HT-29 (cell line): ENCODE measurements around the gene HOXA1. TPM values are rescaled to one million over a fixed set of nuclear protein-coding genes. Genes with fewer than 3 reads are reported as not detected.
A peak's percentile ranks its signal among the peaks of the same experiment; 100 is the strongest.

Source experiments
- DNase-seq: peaks from one replicate; pipeline ENCODE4 v3.0.0-alpha.2; 2015; ENCODE audit warnings: low spot score
- total RNA-seq: library from RNA; depleted of rRNA; stranded (reverse); fragments of >200 nt; shearing (Covaris generic); gene quantifications from 2 replicates; pipeline ENCODE4 v1.2.3, GENCODE V29; 2014

Gene HOXA1
- total RNA-seq, 1 experiment from 2014 or later = 3.9 TPM

DNA sequence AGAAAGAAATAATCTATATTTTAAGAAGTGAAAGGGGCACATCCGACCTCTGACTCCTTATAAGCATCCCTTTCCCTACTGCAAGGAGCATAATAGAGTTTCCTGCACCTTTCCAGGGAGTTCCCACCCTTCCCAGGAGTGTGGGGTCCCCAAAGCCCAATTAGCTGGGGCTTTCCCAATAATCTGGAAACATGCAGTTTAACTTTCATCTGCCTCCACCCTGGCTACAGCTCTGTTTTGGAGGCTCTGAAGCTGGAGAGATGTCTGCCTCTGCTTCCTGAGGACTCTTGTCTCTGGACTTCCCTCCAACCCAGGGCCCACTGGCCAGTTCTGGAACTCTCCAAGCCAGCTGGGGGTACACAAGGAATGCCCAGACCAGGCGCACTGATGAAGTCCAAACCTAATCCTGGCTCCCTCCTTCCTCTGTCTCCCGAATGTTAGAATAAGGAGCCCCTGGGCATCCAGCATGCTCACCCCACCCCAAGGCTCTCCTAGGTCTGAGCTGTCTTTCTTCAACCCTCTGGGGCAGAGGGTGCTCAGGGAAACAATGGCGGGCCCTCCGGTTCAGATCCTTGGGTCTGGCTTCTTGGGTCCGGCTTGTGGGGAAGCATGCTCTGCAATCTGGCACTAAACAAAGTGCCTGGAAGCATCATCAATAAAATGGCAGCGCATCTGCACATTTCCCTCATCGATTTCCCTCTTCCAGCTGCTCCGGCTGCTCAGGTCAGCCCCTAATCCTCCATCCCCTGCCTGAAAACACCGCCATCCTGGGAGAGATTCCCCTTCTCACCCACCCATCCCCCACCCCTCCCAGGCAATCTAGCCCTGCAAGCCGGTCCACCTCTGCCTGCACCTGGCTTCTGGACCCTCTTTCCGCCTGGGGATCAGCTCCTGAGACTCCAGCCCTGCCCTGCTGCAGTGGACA is 21.4 kb upstream of the HOXA1 start:
- DNase-seq = no peak

DNA sequence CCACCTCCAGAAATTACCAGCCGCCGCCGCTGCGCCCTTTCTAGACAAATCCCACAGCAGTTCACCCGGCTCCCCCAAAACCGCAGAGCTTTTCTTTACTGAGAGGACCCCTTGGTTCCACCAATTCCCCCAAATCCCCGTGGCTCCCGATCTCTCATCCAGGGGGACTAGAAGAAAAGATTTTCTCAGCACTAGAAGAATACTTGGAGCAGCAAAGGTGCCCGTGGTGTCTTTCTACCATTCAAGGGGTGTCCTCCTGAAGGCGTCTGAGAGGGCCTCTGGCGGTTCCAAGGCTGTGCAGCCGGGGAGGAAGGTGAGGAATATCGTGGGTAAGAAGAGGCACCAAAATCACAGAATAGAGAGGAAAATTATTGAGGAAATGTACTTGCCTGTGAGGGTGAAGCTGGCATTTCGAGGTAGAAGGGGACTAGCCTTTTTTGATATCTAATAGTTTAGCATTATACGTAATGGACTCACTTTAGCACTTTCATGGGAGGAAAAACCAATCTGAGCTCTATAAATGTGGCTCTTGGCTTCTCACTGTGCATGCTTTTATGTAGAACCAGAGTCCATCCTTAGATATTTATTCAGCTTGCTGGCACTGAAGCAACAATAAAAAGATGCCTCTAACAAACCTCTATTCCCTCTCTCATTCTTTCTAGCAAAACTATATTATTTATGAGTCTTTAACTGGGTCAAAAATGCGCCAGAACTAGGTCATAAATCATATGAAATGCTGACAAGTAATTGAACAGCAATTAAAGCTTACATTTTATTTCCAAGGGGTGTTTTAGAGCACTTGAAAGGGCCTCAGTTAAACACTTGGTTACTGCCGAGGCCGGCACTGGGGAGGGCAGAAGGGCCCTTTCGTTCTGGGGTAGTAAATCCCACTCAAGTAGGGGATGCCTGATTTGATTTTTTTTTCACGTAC is 20.5 kb upstream of the HOXA1 start:
- DNase-seq = no peak

DNA sequence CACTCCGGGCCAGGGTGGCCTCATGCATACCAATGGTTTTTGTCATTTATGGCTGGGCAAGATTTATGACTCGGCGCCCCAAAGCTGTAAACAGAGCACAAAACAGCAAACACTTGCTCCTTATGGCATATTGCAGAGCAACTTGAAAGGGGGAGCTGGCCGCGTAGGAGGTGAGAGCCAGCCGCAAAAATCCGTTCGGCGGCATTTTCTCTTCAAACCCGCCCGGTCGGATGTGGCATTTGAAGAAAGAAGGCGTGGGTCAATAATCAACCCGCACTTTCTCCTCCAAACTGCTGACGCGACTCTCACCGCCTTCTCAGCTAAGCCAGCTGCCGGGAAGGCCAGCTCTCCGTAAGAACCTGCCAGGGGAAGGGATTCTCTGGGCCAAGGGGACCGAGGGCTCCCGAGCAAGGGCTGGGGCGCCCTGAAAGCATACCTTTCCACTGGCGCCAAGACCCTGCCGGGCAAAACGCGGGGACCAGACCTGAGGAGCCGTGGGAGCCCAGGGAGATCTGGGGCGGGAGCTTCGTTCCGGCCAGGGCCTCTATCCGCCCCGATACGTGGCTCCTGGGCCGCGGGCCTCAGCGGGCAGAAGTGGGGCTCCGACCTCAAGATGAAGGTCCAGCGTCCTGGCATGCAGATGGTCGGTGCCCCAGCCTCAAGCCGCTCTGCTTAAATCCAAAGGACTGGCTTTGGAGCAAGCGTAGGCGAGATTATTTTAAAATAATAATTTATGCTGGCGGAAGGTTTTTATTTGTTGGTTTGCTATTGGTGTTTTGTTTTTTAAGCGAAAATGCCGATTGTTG is 19.6 kb upstream of the HOXA1 start:
- DNase-seq = peak; percentile 98

DNA sequence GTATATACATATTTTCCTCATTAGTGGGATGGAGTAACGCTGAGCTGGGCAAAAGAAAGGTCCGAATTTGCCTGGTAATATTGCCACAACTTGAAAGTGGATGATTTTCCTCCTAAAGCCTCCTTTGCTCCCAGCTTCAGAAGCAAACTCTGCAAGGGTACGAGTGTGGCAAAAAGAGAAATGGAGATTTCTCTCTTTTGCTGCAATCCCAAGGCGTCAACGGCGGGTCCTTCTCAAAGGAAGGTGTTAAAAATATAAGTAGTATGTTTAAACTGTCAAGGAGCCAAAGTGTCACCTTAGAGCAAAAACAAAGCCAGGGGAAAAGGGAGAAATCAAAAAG is 19.1 kb upstream of the HOXA1 start:
- no peak for DNase-seq

DNA sequence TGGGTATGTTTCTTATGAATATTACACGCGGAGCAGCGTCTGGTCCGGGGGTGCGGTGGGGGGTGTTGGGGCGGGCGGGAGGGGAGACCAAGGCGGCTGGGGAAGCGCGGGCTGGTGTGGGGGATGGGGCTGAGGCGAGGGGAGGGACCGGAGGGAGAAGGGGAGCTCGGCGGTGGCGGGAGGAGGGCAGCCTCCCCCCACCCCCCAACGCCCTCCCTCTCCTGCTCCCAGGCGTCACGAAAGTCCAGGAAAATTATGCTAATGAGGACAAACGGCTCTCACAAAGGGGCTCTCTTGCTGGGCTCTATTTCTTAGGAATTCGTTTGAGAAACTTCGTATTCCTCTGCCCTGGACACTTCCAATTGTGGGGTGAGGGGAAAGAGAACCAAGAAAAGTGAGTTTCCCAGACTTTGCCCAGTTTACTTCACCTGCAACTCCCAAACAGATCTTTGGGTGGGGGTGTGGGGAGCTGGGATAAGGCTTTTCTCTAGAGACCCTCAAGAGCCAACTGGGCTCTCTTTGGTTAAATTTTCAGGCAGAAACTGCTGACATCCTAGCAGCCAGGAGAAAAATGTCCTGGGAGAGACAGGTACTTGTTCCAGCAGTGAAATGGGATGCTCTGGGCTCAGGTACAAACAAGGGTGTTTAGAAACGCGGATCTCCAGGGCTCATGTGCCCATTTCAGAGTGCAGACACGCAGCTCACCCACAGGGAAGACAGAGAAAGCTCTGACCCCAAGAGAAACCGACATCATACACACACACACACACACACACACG is 18.4 kb upstream of the HOXA1 start:
- DNase-seq = peak; percentile 84

DNA sequence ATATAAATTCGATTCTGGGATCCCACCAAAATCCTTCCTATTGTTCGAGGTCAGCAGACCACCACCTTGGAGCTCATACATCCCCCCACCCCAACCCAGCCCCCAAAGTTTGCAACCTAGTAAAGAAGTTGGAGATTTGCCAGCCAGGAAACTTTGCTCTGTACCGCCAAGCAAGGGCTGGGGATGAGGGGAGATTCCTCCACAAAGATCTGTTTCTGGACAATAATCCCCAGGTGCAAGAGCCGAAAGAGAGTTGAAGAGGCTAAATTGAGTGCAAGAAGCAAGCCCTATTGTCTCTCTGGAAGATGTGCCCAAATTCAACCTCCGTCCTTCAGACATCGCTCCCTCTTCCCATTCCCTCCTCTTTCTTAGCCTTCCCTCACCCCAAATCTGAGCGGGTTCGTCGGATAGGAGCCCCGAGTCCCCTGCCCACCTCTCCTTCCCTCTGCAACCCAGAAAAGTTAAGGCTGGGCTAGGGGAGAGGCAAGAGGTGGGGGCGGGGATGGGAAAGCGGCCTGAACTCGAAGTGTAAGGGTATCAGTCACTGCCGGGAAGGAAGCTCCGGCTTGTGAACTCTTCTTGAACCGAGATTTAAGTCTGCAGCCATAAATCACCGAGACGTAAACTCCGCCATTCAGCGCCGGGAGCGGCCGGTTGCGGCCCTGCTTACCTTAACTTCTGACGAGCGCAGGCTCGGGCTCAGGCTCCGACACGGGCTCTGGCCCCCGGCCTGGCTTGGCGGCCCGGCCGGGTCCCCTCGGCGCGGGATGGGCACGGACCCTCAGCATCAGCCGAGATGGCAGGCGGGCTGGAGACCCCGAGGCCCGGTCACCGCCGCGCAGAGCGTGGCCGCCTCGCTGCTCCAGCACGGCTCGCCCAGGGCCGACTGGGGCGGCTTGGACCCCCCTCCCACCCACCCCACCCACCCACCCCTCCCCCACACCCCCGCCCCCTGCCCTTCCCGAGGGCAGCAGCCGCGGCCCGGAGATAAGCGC is 17.5 kb upstream of the HOXA1 start:
- peak; percentile 91 for DNase-seq

DNA sequence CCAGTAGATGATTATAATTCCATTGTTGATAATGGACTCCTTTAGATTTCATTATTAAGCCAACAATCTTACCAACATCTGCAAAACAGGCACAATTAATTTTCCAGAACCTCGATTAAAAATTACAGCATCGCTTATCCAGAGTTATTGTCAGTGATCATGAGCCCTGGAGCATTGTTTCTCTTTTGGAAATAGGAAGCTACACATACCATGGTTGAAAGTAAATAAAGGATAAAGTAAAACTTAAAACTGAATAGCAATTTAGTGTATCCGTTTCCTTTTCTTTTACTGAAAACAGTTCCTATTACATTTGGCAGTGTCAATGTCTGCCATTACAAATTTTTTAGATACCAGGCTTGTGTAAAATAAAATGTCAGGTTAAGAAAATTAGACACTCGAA is 16.6 kb upstream of the HOXA1 start:
- DNase-seq = no peak

DNA sequence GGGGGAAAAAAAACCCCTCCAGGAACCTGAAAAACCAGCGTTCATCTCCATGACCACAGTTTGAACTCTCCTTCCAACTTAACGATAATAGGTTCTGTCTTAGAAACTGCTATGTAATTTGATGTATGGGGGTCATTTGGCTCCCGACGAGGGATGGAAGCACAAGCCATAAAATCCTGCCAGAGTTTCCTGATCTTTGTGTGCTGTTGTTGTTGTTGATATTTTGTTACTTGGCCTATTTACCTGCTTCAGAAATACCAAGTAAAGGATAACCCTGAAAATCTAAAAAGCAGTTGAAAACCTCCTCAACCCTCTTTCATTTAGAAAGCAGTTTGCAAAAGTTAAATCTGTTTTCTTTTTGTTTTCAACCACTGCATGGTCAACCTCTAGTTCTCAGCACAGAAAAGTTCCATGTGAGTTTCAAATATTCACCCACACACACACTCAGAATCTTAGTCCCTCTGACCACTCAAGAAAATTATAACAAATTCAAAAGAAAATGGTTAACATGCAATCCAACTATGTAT is 16.0 kb upstream of the HOXA1 start:
- peak; percentile 82 for DNase-seq

DNA sequence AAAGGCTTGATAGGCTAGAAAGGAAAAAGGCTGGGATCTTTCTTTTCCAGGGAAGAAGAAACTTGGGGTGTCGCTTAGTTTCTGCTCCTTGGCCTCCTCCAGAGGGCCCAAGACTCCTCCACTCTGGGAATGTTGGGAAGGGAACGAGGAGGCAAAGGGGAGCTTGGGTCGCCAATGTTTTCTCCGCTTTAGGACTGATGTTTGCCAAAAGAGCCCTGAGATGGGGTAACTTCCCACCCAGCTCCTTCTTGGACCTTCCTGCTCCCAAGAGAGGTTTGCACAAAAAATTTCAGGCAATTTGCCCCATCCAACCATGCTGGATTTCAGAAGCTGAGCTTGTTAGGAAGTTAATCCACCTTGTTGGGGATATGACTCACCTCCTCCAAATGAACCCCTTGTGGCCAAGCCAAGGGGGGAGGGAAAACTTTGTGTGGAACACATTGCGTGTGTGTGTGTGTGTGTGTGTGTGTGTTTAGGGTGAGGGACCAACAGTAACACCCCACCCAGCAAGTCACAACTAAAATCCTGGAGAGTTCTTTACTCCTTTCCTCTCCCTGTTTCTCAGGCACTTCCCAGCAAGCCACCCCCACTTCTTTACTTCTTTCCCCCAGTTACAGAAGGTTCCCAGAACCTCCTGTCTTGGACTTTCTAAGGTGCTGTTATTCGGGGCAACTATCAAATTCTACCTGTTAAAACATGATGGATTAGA is 15.4 kb upstream of the HOXA1 start:
- peak; percentile 83 for DNase-seq

DNA sequence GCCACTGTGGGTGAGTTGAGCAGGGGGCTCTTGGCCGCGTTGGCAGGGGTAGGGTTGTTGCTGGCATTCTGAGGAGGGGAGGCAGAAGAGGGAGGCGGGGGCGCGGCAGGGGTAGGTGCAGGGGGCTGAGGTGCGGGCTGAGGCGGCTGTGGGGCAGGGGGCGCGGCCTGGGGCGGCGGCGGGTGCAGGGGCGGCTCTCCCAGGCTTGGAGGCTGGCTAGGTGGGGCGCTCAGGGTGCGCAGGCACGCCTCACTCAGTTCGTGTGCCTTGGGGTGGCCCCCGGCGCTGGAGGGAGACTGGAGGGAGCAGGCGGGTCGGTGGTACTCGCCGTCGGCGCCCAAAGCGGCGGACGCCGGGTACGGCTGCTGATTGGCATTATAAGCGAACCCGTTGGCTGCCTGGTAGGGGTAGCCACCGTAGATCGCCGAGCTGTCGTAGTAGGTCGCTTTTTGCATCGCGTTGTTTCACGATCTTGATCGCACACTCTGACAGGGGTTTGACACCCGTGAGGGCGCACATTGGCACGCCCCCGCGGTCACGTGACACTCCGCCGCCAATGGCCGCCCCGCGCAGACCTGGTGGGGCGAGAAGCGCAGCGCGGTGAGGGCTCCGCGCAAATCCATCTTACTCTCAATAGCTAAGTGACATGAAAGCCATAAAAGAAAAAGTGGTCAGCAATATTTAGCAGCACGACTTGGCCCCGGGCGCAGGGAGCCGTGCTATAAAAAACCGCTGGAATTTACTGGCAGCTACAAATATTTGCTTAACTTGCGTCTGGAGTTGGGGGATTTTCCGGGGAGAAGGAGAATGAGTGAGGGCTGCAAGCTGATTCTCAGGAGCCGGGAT is 14.6 kb upstream of the HOXA1 start:
- peak; percentile 86 for DNase-seq

DNA sequence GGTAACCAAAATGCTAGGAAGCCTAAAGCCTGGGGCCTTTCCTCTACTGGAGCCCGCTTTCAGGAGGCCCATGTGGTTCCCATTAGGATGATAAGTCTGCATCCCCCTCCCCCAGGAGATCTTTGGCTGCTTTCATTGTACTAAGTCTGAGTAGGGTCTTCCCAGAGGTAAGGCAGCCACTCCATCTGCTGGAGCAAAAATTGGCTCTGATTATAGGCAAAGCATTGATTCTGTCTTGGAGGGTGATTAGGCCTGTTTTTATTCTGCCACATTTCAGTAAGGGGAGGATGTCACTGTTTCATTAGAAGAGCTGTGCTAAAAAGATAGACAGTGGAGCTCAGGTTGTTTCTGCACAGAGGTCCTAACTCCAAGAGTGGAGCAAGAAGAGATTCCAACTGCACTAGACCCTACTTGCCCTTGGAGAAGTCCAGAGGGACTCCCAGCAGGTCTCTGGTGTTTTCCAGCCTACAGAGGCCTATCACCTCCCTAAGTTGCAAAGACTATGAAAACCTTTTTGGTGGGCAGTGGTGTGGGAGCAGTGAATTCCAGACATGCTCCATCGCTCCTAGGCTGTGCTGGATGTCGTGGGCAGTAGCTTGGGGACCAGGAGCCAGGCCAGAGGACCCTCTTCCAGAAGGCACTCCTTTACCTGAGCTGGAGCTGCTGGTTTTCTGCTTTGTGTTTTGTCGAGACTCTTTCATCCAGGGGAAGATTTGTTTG is 13.8 kb upstream of the HOXA1 start:
- DNase-seq = peak; percentile 26

DNA sequence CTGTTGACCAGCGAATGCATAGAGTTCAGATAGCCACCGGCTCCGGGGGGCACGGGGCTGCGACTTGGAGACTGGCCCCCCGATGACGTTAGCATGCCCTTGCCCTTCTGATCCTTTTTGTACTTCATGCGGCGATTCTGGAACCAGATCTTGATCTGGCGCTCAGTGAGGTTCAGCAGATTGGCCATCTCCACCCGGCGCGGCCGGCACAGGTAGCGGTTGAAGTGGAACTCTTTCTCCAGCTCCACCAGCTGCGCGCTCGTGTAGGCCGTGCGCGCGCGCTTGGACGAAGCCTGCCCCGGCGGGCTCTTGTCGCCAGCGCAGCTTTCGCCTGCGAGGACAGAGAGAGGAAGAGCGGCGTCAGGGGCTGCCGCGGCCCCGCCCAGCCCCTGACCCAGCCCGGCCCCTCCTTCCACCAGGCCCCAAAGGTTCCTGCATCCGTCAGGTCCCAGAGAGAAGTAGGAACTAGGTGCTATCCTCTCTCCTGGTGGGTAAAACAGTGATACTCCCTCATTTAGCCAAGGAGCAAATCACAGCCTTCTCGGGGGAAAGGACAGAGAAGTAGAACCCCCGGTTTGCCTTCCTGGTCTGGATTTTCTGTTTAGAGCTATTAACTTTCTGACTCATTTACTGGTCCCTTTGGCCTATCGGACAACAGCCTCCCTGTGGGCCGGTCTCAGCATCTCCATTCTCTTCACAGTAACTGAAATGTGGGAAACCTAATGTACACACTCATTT is 12.8 kb upstream of the HOXA1 start:
- peak; percentile 50 for DNase-seq

DNA sequence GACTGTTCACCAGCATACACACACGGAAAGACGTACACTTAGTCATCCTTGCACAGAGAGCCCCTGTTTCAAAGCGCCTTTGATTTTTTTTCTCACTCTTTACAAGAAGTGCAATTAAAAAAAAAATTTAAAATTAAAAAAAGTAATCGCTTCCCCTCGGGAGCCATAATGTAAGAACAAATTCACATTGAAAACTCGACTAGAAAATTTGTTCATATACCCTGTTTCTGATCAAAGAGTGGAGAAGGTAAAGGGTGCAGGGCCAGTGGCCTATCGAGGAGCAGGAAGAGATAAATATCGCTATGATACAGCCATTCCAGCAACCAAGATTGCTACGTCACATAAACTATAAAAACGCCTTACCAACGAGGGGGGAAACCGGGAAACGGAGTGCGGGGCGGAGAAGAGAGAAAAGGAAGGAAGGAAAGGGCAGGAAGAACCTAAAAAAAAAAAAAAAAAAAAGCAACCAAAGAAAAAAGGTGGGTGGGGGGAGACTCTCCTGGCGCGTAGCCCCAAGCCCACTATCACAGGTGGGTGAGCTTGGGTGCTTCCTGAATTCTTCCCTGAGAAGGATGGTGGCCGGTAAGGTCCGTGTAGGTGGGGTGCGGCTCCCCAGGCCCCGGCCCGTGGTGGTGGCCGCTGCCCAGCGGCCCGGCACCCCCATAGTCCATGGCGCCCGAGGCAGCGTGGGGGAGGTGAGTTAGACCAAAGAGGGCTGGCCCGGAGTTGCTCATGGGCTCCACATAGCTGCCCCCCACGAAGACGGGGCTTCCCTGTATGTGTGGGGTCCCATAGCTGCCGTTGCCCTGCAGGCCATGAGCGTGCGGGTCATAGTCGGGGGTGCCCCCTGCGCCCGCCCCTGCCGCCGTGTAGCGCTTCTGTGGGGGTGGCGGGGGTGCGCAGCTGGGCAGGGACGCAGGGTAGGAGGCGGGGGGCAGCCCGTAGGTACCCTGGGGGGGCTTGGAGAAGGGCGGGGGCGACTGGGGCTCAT is 11.9 kb upstream of the HOXA1 start:
- no peak for DNase-seq

DNA sequence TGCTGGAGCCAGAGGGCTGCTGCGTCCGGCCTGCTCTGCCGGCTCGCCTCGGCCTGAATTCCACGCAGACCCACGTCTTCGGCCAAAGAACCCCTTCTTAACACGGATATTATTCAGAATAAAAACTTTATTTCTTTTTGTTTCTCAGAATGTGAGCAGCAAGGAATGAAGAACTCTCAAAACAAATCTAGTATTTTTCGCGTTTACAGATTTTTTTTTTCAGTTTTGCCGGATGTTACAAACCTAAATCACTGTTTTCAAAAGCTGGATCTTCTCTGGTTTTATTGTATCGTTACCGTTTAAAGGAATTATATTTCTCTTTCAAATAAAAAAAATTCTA is 11.1 kb upstream of the HOXA1 start:
- peak; percentile 43 for DNase-seq

DNA sequence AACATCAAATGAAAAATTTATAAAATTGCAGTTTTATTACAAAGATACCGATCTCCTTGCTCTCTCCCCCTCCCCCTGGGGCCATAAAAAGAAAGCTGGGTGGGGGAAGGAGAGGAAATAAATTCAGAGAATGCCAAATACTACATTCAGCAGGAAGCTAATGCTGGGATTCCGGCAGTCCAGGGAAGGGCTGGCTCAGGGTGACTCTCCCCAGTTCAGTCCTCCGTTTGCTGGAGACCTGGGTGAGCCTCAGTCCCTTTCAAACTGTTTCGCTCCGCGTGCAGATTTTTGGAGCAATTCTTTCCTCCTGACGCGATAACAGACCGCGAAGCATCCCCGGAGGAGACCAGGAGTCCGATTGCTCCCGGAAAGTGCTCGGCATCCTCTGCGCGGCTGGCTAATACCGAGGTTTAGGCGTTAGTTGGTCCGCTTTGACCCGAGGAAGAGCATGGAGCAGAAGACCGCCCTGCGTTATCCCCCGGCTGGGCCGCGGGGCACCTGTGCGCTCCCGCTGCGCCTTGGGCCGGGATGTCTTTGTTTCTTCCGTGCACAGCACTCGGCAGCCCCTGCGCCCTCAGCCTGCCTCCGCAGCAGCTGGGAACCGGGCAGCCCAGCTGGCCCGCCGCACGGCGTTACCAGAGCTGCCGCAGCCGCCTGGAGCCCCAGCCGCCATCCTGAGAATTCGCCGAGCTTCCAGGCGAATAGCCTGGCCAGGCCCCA is 10.5 kb upstream of the HOXA1 start:
- DNase-seq = peak; percentile 60
